ENCODE data around the gene CLIP2. TPM values are rescaled to one million over a fixed set of nuclear protein-coding genes. Genes with fewer than 3 reads are reported as not detected.
"Not testable (repeated sequence)": the region's sequence is repeated elsewhere in the genome, so short reads cannot be mapped to it uniquely, and the experiment has no call there.

CLIP2 gene
- total RNA-seq, 1 donor: 72.2 TPM

DNA sequence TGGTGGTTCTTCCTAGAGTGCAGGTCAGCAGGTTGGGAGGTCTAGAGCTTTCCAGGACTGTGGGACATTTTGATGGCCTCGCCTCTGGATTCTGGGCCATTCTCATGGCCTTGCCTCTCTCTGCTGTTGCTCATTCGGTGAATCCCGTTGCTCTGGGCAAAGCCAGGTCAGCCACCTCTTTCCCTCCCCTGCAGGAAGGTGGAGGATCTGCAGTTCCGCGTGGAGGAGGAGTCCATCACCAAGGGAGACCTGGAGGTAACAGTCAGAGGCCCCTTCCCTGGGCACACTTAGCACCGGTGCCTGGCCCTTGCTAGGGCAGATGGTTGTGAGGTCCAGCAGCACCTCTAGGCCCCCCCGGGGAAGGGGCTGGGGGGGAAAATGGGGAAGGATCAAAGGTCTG, 74.9 kb downstream of the CLIP2 start:
- no peak for DNase-seq (ENCODE audit: low read depth in 2 of 3, low spot score in 2 of 3)

- DNase-seq (ENCODE audit: low read depth in 2 of 3, low spot score in 2 of 3): no peak
Observed at GRCh38 chr7:74365322-74366022, 76.3 kb downstream of the CLIP2 start.

DNA sequence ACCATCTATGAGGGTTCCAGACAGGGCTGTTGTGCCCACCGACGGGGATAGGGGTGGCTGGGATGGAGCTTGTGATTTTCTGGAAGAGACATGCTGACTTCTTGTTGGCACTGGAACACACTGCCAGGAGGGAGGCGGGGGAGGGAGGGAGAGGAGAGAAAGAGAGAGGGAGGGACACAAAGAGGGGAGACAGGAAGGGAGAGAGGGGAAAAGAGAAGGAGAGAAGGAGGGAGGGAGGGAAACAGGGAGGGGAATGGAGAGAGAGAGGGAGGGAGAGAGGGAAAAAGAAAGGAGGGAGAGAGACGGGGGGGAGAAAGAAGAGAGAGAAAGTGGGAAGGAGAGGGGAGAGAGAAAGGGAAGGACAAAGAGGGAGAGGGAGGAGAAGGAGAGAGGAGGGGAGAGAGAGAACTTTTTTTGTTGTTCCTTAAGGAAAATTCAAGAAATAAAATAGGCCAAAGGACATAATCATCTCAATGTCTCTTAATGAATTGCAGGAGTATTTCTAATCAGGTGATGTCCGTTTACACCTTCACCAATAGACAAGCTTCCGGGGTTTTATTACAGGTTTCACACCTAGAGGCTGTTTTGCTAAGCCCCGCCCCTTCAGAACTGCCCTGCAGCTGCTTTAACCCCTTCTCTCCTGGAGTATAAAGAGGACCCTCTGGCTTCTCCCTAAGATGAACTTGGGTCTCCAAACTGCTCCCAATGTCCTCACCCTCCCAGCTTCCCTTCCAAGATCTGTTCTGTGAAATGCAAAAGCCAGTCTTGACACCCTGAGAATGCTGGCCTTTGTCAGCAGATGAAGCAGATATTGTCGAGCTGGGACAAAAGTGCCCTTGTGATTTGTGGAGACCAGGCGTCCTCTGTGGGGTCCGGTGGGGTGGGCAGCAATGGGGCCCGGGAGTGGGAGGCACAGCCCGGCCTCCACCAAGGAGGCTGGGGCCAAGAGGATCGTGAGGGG, 82.5 kb downstream of the CLIP2 start:
- DNase-seq (ENCODE audit: low read depth in 2 of 3, low spot score in 2 of 3): no peak

- peak in 2 of 3 donors; percentile 27 for DNase-seq (ENCODE audit: low read depth in 2 of 3, low spot score in 2 of 3)
Observed at GRCh38 chr7:74372511-74373111, 83.4 kb downstream of the CLIP2 start.

- no peak for DNase-seq (ENCODE audit: low read depth in 2 of 3, low spot score in 2 of 3)
Observed at GRCh38 chr7:74373536-74373935, 84.3 kb downstream of the CLIP2 start.

DNA sequence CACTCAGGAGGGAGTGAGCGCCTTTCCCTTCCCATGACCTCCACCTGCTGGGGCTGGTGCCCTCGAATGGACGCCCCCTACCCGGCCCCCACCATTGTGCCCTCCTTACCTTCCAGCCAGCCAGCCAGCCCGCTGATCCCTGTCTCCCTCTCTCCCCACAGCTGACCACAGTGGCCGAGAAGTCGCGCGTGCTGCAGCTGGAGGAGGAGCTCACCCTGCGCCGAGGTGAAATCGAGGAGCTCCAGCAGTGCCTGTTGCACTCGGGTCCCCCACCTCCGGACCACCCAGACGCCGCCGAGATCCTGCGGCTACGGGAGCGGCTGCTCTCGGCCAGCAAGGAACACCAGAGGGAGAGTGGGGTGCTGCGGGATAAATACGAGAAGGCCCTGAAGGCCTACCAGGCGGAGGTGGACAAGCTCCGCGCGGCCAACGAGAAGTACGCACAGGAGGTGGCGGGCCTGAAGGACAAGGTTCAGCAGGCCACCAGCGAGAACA, 86.6 kb downstream of the CLIP2 start:
- DNase-seq (ENCODE audit: low read depth in 2 of 3, low spot score in 2 of 3): no peak

- DNase-seq (ENCODE audit: low read depth in 2 of 3, low spot score in 2 of 3): no peak
Observed at GRCh38 chr7:74376256-74377036, 87.2 kb downstream of the CLIP2 start.

- no peak for DNase-seq (ENCODE audit: low read depth in 2 of 3, low spot score in 2 of 3)
Observed at GRCh38 chr7:74379938-74380337, 90.7 kb downstream of the CLIP2 start.

- DNase-seq (ENCODE audit: low read depth in 2 of 3, low spot score in 2 of 3): no peak
Observed at GRCh38 chr7:74380720-74381119, 91.5 kb downstream of the CLIP2 start.

GRCh38 chr7:74384086-74384485, 94.9 kb downstream of the CLIP2 start:
- DNase-seq (ENCODE audit: low read depth in 2 of 3, low spot score in 2 of 3): not testable (repeated sequence)

DNA sequence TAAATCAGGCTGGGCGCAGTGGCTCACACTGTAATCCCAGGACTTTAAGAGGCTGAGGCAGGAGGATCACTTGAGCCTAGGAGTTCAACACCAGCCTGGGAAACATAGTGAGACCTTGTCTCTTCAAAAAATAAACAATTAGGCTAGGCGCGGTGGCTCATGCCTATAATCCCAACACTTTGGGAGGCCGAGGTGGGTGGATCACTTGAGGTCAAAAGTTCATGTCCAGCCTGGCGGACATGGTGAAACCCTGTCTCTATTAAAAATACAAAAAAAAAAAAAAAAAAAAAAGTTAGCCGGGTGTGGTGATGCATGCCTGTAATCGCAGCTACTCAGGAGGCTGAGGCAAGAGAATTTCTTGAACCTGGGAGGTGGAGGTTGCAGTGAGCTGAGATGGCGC, 95.6 kb downstream of the CLIP2 start:
- not testable (repeated sequence) for DNase-seq (ENCODE audit: low read depth in 2 of 3, low spot score in 2 of 3)

- DNase-seq (ENCODE audit: low read depth in 2 of 3, low spot score in 2 of 3): no peak
Observed at GRCh38 chr7:74387606-74388005, 98.4 kb downstream of the CLIP2 start.

- DNase-seq (ENCODE audit: low read depth in 2 of 3, low spot score in 2 of 3): no peak
Observed at GRCh38 chr7:74388880-74389415, 99.7 kb downstream of the CLIP2 start.

GRCh38 chr7:74393722-74394121, 104.5 kb downstream of the CLIP2 start:
- peak in 1 of 3 donors; percentile 20 for DNase-seq (ENCODE audit: low read depth in 2 of 3, low spot score in 2 of 3)

- DNase-seq (ENCODE audit: low read depth in 2 of 3, low spot score in 2 of 3): not testable (repeated sequence)
Observed at GRCh38 chr7:74394601-74395000, 105.4 kb downstream of the CLIP2 start.

GRCh38 chr7:74395745-74396311, 106.6 kb downstream of the CLIP2 start:
- DNase-seq (ENCODE audit: low read depth in 2 of 3, low spot score in 2 of 3): no peak

- DNase-seq (ENCODE audit: low read depth in 2 of 3, low spot score in 2 of 3): no peak
Observed at GRCh38 chr7:74396993-74397392, 107.8 kb downstream of the CLIP2 start.

DNA sequence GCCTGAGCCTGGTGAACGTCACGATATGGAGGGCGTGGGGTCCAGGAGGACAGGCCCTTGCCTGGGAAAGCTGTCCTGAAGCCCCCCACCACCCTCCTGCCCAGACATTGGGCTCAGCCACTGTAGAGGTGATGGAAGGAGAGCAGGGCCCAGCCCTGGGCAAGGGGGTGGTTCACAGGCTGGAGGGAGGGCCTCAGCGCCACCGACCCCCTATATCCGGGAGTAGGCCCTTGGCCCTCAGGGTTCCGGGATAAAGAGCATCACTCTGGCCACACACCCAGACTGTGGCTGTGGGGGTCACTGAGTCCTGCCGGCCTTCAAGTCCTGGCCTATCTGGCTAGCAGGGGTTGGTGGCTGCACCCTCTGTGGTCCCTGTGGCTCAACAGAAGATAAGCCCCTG, 109.2 kb downstream of the CLIP2 start:
- no peak for DNase-seq (ENCODE audit: low read depth in 2 of 3, low spot score in 2 of 3)

- no peak for DNase-seq (ENCODE audit: low read depth in 2 of 3, low spot score in 2 of 3)
Observed at GRCh38 chr7:74399006-74399405, 109.8 kb downstream of the CLIP2 start.
